NCI-H226 (cell line): ENCODE data around the gene ATP8B4.
"Not testable (repeated sequence)": the region's sequence is repeated elsewhere in the genome, so short reads cannot be mapped to it uniquely, and the experiment has no call there.

Source experiments
- DNase-seq: peaks from one replicate; pipeline ENCODE4 v3.0.0-alpha.2; 2015

The ATP8B4 gene

DNA sequence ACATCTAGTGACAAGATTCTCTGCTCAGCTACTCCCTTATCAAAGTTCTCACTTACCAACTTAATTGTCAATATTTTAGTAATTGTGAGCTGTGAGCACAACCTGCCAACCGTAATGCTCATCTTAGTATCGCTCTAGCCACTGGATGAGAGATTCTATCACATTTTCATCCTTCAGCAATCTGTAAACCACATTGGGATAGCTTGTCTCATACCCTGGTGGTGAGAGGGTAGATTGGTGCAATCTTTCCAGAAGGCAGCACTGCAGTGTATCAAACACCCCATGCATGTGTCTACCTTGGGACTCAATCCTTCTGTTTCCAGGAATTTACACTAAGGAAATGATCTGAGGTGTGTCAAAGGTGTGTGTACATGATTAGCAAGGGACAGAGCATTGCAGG, 18.9 kb upstream of the ATP8B4 start:
- no peak for DNase-seq

DNA sequence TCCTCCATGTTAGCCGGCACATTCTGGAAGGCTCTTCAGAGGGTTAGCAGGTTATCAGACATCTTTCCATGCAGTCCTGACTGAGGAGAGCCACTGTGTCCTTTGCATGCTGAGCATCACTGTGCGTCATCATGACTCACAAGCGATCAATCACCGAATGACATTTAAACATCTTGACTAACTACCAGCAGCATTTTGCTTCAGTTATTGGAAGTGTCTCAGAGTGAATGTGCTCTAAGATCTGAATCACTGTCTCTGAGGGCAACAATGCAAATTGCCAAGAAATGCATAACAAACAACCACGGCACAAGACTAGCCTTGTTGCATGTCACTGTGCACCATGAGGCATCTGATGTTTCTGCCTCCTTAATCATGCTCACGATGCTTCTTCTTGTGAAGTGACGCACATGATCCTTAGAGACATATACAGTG, 18.3 kb upstream of the ATP8B4 start:
- peak; percentile 36 for DNase-seq

DNA sequence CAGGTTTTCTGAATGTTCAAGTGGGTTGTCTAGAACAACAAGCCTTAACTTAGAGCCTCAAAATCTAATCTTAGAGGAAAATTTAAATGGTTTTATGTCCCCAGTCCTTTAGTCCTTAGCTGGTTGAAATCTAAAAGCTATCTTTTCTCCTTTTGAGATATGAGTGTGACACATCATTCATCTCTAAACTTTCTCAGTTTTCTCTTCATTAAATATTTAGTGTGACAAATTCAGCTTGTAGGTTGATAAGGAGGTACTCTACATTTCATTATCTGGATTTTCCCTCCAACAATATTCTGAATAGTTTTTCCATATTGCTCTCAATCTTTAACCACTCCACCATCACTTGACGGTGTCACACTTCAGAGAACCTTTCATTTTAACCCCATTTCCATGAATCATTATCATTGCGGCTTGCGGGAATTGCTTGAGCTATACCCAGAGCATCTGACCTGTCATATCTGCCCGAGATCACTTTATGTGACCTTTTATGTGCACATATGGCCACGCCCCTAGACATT, 16.1 kb upstream of the ATP8B4 start:
- DNase-seq: no peak

GRCh38 chr15:50134524-50135024, 15.5 kb upstream of the ATP8B4 start:
- peak; percentile 65 for DNase-seq

- DNase-seq: not testable (repeated sequence)
These were observed 13.4 kb upstream of the ATP8B4 start for GRCh38 chr15:50132251-50132984.

DNA sequence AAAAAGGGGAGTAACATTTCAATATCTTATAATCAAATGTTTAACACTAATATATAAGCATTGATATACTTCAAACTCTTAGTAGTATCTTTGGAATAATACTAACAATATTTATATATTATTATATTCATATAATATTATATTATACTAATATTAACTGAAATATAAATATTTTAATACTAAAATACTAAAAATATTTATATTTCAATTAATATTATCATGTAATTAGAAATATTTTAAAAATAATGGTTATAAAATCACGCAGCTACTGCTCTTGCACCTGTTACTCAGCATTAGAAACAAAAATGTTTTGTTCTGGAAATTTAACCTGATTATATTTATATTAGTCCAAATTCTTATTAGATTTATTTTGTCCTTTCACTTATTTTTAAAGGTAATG, 12.6 kb upstream of the ATP8B4 start:
- no peak for DNase-seq

DNA sequence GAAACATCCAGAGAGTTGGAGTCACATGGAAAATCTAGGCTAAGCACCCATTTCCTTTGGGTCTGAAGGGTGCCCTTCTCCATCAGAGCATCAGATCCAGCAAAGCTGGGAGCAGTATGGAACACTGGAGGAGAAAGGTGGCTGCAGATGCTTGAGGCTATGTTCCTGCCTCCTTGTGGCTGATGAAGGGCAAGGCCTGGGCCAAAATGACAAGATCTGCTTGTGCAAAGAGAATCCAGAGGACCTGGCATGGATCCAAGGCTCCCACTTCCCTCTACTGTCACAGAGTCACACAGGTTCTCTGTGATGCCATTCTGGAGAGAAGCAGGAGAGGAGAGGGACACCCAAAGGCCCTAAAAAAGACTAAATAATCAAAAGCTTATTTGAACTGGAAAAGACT, 9.2 kb upstream of the ATP8B4 start:
- no peak for DNase-seq

GRCh38 chr15:50127255-50127777, 8.3 kb upstream of the ATP8B4 start:
- no peak for DNase-seq

DNA sequence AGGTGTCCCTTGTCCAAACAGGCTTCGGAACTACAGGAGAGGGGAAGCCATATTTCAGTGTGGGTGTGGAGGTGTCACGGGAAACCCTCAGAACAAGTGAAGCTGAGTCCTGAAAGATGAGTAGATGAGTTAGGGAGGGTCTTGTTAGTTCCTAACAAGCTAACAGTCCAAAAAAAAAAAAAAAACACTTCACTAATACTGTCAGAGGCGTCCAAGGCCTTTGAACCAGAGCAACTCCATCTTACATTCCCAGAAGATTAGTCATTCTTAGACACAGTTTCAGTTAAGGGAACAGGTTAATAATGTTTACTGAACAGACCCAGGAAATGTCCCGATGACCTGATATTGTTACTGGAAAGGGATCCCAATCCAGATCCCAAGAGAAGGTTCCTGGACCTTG, 7.0 kb upstream of the ATP8B4 start:
- DNase-seq: no peak

GRCh38 chr15:50124631-50125030, 5.6 kb upstream of the ATP8B4 start:
- no peak for DNase-seq

- no peak for DNase-seq
These were observed 5.0 kb upstream of the ATP8B4 start for GRCh38 chr15:50123861-50124557.

GRCh38 chr15:50120729-50121128, 1.7 kb upstream of the ATP8B4 start:
- no peak for DNase-seq

DNA sequence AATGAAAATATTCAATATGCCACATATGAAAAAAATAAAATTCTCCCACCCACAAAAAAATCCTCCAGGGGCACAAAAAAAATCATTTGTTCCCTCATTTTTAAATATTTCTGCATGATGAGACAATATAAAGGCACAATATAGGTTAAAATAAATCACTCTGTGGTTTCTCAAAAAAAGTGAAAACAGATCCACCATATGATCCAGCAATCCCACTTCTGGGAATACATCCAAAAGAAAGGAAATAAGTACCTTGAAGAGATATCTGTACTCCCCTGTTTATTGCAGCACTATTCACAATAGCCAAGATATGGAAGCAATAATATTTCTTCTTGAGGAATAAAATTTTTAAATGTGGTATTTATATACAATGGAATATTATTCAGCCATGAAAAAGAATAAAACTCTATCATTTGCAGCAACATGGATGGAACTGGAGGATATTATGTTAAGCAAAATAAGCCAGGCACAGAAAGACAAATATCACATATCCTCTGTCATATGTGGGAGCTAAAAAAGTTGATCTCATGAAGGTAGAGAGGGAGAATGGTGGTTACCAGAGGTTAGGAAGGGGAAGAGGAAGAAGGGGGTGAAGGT, 1.5 kb downstream of the ATP8B4 start:
- DNase-seq: no peak

DNA sequence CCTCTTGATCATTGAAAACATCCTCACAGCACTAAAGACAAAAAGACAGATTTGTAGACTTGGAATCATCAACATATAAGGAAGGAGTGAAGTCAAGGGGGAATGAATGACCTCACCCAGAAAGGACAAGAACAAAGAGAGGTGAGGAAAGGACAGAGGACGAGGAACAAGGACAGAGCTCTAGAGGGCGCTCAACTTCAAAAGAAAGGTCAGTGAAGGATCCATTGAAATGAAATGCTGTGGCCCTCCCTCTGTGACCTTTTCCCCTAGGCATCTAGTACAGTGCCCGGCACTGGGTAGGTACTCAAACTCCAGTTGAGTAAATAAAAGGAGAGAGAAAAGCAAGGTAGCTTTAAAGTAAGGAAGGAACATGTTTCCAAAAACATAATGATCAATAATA, 2.6 kb downstream of the ATP8B4 start:
- peak; percentile 43 for DNase-seq

GRCh38 chr15:50113992-50114780, 4.8 kb downstream of the ATP8B4 start:
- DNase-seq: no peak

DNA sequence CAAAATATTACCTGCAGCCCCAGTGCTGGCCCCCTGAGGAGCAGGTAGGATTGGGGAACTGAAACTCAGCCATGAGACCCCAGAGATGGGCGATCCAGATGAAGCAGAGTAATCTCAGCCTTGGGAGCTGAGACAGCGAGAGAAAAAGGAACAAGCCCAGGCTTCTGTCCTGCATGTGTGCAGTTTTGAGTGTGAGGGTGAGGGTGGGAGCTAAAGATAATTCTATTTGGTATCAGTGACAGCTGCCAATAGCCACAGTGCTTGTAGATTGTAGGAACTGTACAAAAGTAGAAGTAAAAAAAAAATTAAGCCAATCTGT, 5.9 kb downstream of the ATP8B4 start:
- no peak for DNase-seq

- DNase-seq: no peak
These were observed 6.4 kb downstream of the ATP8B4 start for GRCh38 chr15:50112488-50113186.

DNA sequence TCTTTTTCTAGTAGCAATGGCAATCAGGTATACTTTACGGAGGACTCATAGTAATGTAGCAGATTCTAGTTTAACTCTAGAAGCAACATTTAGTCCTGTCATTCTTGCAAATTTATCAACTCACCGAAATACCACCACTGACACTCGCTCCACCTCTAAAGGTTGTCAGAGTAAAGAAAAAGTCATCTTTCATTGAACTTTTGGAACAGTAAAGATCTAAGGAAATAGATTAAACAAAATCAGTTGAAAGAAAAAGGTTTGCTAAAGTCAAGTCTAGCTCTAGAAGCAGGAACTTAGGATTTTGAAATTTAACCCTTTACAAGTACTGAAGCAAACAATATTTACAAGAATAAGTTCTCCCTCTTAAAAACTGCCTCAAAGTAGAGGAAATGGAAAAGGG, 8.7 kb downstream of the ATP8B4 start:
- no peak for DNase-seq

DNA sequence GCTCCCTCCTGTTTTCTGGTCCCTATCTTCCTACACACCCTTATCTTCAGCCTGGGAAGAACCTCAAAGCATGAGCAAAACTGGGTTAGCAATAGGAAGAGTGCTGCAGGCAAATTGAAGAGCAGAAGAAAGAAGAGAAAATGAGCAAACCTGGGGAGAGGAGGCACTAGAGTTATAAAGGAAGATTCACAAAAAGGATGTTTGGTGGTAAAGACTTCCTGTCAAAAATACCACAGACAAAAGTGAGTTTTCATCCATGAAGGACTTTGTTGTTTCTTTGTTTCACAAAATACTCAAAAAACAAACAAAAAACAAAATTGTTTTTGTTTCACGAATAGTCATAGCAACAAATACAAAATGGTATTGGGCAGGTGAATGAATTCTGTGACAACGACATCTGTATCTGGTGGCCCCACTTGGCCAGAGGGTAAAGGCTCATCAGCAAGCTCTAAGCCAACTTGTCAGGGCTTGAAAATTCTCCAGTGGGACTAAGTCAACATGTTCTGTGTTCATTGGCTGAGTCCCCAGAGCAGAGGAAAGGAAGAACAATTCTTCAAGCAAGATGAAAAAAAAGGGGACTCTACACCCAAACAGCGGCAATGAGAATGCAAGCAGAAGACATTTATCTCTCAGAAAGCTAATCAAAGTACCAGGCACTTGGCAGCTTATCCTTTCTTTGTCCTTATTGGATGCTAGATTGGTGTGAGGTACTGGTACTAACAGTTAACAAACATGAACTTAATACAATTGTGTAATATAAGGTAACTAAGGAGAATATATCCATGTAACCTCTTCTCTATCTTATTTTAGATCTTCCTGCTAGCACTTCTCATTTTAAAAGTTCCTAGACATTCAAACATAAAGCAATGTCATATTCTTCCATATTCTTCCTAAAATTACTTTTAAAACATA, 9.7 kb downstream of the ATP8B4 start:
- no peak for DNase-seq

GRCh38 chr15:50108461-50108860, 10.6 kb downstream of the ATP8B4 start:
- no peak for DNase-seq
